HG03457 (cell line): ENCODE data around the gene TRIM54.

Source experiments
- ATAC-seq: cut with Tn5 transposase; IDR thresholded peaks from one replicate; pipeline ENCODE4 v1.9.1; 2021; ENCODE audit warnings: moderate number of reproducible peaks; ENCODE audit not compliant: unreplicated experiment

Gene TRIM54, protein sequence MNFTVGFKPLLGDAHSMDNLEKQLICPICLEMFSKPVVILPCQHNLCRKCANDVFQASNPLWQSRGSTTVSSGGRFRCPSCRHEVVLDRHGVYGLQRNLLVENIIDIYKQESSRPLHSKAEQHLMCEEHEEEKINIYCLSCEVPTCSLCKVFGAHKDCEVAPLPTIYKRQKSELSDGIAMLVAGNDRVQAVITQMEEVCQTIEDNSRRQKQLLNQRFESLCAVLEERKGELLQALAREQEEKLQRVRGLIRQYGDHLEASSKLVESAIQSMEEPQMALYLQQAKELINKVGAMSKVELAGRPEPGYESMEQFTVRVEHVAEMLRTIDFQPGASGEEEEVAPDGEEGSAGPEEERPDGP

DNA sequence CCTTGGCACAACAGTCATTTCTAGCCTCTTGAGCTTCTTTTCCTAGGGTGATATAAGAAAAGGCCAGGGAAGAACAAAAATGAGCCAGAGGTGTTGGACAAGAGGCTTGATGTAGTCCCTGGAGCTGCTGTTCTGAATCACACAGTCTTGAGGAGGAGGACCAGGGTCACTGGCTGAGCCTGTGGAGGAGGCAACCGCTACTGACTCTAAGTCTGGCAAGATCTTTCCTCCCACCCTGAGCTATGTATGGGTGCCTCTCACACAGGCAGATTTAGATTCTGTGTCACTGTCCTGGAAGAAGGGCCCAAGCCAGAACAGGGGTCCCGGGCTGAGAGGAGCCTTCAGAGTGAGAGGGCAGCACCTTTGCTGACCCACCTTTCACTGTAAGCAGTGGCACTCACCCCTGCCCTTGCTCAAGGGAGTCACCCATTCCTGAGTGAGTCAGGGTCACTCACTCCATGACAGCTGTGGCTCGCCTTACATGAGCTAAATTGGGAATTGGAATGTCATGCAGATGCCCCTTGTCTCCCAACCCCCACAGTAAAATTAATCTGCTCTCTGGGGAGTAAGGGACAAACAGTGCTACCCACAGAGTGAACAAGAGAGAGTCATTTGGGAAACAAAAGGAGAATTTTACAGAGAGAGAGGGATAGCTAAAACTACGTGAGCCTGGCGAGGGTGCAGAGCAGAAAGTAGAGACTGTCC is at the start of gene TRIM54:
TSS of gene TRIM54 (plus strand) at position 575 of the 705 bp plus-strand sequence. CDS start 303 bp downstream, outside the sequence.
- no peak for ATAC-seq

DNA sequence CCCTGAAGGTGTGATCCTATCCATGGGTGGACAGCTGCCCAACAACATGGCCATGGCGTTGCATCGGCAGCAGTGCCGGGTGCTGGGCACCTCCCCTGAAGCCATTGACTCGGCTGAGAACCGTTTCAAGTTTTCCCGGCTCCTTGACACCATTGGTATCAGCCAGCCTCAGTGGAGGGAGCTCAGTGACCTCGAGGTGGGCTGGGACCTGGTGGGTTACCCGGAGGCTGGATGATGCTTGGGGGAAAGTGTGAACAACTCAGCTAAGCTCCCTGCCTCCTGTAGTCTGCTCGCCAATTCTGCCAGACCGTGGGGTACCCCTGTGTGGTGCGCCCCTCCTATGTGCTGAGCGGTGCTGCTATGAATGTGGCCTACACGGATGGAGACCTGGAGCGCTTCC is 48.9 kb upstream of the TRIM54 start:
- no peak for ATAC-seq

DNA sequence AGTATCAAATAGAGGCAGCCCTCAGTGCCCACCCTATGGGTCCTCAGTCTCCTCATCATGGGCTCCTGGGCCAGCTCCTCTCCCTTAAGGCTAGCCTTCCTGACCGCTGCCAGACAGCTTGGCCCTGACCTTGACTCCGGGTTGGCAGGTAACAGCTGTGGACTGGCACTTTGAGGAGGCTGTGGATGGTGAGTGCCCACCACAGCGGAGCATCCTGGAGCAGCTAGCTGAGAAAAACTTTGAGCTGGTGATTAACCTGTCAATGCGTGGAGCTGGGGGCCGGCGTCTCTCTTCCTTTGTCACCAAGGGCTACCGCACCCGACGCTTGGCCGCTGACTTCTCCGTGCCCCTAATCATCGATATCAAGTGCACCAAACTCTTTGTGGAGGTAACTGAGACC is 46.1 kb upstream of the TRIM54 start:
- ATAC-seq = no peak

DNA sequence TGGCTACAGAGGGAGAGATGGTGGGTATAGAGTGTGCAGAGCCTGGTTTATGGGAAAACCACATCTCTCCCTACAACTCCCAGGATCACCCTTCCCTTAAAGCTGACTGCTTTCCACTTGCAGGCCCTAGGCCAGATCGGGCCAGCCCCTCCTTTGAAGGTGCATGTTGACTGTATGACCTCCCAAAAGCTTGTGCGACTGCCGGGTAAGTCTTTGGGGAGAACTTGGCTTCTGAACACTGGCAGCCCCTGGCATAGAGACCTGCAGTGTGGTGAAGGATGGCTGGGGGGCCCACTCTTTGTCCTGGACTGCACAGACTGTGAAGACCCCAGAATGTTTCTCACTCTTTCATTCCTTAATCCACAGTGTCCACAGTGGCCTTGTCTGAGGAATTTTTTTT is 45.6 kb upstream of the TRIM54 start:
- ATAC-seq = no peak

GRCh38 chr2:27237341-27237945 is 44.8 kb upstream of the TRIM54 start:
- no peak for ATAC-seq

DNA sequence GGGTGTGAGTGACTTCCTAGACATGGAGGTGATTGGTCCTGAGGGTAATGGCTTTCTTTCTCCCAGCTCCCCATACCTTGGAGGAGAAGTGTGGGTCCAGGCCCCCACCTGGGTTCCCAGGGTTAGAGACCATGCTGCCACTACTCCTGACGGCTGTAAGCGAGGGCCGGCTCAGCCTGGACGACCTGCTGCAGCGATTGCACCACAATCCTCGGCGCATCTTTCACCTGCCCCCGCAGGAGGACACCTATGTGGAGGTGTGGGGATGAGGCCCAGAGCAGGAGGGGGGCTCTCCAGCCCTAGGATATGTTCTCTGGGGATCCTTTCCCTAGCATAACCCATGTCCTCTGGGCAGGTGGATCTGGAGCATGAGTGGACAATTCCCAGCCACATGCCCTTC is 43.3 kb upstream of the TRIM54 start:
- no peak for ATAC-seq

DNA sequence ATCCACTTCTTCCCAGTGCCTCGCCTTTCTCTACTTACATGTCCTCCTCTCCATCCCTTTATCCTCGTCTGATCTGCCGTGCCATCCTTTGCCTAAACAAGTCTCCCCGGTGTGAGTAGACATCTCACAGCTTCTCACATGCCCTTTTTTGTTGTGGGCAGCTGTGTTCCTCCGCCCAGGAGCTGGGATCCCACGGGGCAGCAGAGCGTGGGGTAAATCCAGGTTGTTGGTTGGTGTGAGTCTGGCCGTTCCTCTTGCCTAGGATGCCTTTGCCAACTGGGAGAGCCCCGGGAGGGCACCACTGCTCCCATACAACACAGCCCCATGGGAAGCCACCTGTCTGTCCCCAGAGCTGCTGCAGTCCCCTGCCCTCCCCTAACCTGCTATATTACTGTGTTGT is 41.8 kb upstream of the TRIM54 start:
- no peak for ATAC-seq

DNA sequence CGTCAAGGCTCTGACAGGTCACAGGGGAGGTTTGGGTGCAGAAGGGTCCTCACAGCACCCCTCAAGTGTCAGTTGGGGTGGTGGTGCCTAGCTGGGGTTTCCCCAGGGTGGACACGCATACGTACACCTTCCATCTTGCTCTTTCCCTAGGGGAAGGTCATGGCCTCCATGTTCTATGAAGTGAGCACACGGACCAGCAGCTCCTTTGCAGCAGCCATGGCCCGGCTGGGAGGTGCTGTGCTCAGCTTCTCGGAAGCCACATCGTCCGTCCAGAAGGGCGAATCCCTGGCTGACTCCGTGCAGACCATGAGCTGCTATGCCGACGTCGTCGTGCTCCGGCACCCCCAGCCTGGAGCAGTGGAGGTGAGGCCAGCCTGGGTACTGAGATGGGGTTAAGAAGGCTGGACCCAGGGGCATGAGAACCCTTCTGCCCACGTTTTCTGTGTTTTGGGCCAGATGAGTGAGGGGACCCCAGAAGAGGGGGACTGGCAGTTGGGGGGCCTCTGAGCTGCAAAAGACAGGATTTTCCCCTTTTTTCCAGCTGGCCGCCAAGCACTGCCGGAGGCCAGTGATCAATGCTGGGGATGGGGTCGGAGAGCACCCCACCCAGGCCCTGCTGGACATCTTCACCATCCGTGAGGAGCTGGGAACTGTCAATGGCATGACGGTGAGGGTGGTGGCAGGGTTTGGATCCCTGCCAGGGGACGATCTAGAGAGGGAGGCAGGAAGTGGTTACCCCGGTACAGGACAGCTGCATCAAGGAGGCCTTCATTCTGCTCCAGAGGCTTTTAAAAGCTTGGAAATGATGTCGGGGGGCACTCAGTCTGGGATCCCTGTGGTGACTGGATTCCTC is 40.2 kb upstream of the TRIM54 start:
- no peak for ATAC-seq

DNA sequence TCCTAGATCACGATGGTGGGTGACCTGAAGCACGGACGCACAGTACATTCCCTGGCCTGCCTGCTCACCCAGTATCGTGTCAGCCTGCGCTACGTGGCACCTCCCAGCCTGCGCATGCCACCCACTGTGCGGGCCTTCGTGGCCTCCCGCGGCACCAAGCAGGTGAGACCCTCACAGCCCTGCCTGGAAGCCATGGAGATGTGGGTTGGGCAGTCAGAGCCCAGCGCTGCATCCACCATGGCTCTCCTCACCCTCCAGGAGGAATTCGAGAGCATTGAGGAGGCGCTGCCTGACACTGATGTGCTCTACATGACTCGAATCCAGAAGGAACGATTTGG is 39.6 kb upstream of the TRIM54 start:
- ATAC-seq = no peak

- ATAC-seq = no peak
Observed at GRCh38 chr2:27243391-27244130, 38.7 kb upstream of the TRIM54 start.

GRCh38 chr2:27245116-27245515 is 37.1 kb upstream of the TRIM54 start:
- ATAC-seq = no peak

DNA sequence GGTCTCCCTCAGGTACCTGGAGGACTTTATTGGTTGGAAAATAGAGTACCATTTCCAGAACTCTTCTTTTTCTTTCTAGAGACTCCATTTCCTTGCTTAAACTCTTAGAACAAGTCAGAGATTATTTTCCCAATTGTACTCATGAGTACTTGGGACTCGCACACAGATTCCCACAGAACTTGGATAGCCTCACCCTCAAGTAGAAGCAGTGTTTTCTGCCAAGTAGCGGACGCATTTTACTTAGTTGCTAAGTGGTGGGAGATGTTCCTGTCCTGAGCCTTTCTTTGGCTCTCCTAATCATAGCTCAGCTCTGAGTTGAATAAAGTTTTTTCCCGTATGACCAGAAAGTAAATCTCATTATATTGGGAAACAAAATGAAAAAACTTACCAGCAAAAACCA is 36.6 kb upstream of the TRIM54 start:
- ATAC-seq = no peak

GRCh38 chr2:27247893-27248292 is 34.3 kb upstream of the TRIM54 start:
- no peak for ATAC-seq

- ATAC-seq = no peak
Observed at GRCh38 chr2:27249159-27249890, 32.9 kb upstream of the TRIM54 start.

DNA sequence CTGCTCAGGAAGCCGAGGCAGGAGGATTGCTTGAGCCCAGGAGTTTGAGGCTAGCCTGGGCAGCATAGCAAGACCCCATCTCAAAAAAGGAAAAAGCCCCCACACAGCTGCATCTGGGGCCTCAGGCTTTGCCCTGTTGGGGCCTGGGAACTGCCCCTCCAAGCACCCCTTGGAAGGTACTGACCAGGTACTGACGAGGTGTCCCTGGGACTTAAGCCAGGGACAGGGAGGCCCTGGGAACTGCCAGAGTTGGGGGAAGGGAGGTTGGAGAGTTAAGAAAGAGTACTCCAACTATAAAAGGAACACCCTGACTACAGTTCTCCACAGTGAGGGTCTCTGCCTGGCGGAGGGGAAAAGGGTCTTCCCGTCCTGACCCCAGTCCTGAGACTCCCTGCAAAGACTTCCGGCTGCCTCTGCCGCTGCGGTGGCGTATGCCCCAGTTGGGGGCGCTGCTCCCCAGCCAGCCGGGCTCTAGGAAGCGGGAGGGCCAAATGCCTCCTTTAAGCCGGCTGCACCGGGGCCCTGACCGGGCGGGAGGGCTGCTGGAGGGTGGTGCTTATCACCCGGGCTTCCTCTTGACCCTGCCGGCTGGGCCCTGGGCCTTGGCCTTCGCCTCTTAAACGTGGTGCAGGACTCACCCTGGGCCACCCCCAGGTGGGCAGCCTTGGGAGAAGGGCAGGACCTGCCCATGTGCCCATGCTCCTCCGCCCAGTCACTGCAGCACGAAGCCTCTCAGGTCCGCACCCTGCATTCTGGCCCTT is 32.2 kb upstream of the TRIM54 start:
- no peak for ATAC-seq

GRCh38 chr2:27250652-27251379 is 31.4 kb upstream of the TRIM54 start:
- ATAC-seq = no peak

GRCh38 chr2:27251766-27252165 is 30.5 kb upstream of the TRIM54 start:
- no peak for ATAC-seq

GRCh38 chr2:27255187-27255586 is 27.0 kb upstream of the TRIM54 start:
- ATAC-seq = no peak

DNA sequence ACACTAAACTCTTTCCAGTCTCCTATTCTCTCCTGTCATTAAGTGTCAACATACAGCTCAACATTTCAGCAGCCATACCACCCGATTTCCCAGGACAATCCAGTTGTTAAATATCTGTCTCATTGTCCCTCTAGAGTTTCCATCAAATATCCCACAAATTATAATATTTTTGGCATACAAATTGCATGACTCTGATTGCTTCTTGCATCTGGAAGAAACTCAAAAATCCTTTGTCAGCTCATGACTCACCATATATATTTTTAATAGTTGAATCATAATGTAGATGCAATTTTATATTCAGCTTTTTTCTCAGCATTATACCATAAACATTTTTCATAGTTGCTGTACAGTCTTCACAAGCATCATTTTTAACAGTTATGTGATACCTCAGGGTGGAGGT is 26.6 kb upstream of the TRIM54 start:
- no peak for ATAC-seq
